Measurements from ENCODE around the gene LYSMD1.
A peak's percentile ranks its signal among the peaks of the same experiment; 100 is the strongest.

LYSMD1 gene

DNA sequence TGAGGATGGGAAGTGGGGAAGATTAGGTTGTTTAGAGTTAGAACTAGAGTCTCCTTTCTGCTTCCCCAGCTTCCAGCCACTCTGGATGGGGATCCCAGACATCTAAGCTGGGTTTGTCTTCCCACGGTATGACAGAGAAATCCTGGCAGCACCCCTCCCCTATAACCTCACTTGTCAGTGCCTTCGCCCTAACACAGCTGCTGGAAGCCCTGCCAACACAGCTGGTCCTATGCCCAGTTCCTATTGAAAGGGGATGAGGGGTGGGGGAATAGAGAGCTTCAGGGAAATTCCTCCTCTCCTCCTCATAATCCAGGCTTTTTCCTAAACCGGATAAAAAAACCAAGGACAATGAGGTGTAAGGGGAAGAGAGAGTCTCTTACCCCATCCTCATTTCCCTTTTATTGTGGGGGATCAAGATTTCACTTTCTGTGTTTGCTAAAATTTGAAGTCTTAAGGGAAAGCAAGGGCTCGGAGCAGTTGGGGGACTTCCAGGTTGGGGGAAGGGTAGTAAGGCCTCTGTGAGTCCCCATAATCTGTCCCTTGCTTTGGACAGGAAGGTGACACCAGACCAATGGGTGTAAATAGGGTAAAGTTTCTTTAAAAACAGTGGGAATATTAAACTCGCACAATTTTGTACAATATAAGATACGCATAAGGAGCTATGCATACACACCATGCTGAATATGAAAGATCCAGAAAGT is 9.5 kb upstream of the LYSMD1 start:
- DNase-seq = no peak

DNA sequence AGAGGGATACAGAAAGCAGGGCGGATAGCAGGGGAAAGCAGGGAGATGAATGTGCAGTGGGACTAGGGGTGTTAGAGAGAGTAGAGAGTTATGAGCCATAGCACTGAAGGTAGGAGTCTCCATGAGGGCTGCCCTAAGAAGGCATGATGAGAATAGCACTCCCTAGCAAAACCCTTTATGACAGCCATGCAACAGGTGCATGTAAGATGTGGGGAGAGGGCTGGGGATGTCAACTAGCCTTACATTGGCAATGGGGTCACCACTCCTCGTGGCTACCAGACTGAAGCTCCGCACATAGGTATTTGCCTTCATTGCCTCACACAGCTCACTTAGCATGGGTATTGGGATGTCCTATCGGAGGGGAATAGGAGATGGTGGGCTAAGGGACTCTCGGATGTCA is 5.5 kb upstream of the LYSMD1 start:
- DNase-seq = no peak

DNA sequence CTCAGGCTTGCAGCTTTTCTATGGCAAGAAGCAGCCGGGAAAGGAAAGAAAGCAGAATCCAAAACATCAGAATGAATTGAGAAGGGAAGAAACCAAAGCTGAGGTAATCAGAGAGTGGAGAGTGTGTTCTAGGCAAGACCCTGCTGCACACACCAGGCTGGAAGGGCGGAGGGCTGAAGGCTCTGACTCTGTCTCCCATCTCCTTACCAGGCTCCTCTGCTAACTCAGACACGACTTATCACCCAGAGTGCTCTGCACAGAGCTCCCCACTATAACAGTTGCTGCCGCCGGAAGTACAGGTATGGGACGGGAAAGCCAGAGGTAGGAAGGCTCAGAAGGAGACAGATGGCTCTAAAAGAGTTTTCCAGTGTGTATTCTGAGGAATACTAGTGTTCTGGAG is 1.4 kb upstream of the LYSMD1 start:
- no peak for DNase-seq

DNA sequence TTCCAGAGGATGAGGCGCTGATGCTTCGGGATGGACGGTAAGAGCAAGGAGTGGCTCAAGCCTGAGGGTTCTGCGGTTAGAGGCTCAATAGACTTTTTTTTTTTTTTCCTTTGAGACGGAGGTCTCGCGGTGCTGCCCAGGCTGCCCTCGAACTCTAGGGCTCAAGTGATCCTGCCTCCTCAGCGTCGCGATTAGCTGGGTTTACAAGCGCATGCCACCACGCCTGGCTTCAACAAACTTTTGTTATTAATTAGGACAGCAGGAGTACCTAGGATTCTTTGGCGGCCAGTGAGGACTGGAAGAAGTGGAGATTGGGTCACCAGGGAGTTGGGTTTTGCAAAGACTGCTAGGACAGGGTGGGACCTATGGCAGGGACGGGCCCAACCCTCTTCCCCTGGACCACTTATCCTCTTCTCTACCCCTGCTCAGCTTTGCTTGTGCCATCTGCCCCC is 829 bp upstream of the LYSMD1 start:
- DNase-seq = no peak

DNA sequence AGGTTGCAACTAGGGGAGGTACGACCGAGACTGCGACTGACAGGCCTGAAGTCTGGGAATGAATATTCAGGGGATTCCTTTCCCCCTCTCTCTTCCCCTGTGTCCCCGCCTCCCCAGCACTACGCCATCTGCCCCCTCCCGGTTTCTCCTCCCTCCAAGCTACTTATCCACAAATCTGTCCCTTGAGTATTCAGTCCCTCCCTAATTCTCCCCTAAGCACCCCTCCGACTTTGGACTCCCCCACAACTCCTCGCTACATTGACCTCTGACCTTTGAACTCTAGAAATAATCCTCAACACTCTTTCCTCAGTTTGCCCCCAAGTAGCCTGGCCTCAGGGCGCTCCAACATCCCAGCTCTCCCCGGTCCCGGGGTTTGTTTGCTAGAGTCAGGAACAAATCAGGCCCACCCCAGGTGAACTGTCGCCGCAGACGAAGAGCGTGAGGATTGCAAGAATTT is 393 bp downstream of the LYSMD1 start:
- DNase-seq = no peak

DNA sequence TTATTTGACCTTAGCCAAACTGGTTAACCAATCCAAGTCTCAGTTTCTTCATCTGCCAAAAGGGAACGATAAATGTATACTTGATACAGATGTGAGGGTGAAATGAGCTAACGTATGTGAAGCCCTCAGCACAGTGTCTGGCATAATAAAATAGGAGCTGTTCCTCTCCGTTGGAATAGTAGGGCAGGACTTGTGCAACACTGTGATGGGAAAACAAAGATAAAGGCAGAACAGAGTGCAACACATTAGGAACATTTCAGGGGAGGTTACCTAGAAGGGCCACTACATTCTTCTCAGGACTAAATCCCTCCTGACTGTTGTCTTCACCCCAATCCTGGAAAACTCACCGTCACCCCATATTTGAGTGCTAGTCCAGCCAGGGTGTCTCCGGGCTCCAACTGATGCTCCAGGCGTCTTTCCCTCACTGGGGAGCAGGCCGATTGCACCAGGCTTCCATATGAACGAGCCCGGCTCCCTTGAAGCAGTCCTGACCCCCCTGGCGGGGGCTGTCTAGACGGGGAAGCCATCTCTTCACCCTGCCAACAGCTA is 896 bp downstream of the LYSMD1 start:
- DNase-seq = no peak

DNA sequence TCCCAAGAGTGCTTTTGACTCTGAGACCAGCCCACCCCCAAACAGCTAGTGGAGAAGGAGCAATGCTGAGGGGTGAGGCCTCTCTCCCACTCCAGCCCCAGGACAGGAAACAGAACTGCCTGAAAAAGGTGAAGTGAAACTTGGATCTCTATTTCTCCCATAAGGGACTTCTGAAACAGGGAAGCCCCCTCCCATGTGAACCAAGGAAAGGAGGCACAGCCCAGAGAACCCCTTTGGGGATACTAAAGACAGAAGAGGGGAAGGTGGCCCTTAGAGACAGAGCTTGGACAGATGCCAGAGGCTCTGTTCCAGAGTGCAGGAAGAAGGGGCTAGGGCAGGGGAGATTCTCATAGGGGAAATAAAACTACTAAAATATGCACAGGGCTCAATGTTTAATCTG is 6.3 kb downstream of the LYSMD1 start:
- DNase-seq = no peak

DNA sequence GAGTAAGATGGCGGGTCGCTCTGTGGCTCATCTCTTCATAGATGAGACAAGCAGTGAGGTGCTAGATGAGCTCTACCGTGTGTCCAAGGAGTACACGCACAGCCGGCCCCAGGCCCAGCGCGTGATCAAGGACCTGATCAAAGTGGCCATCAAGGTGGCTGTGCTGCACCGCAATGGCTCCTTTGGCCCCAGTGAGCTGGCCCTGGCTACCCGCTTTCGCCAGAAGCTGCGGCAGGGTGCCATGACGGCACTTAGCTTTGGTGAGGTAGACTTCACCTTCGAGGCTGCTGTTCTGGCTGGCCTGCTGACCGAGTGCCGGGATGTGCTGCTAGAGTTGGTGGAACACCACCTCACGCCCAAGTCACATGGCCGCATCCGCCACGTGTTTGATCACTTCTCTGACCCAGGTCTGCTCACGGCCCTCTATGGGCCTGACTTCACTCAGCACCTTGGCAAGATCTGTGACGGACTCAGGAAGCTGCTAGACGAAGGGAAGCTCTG is 6.9 kb downstream of the LYSMD1 start:
- no peak for DNase-seq

DNA sequence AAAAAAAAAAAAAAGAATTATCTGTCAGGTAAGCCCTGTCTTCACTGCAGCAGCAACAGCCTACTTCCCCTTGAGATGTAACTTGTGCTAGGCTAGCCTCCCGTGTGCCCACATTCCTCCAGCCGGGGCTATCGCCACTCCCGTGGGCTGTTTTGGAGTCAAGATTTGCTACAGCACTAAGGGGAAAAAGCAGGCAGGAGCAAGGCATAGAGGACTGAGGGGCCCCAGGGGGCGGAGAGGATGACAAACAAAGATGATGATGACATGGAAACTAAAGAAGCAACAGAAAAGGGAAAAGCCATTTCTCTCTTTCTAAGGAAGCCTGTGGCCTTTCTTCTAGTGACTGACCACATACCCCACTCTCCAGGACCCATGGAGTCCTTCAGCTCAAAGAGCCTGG is 7.4 kb downstream of the LYSMD1 start:
- no peak for DNase-seq

DNA sequence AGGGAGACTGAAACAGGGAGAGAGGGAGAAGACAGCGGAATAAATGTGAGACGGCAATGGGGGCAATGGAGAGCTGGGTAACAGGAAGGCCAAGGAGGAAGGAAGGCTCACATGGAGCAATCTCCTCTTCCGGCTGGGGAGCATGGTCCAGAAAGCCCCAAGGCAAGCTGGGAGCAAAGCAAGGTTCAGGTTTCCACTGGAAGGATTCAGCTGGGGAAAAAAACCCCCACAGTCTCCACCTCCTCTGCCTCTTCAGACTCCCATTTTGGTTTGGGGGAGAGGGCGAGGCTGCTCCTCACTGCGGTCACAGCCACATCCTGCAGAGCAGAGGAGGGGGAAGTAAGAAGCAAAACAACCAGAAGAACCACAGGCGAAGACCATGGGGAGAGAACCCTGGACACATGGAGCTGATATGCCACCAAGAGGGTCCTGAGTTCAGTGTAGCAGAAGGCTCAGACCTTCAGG is 8.6 kb downstream of the LYSMD1 start:
- peak in 2 of 4 experiments; percentile 15 to 29 for DNase-seq

DNA sequence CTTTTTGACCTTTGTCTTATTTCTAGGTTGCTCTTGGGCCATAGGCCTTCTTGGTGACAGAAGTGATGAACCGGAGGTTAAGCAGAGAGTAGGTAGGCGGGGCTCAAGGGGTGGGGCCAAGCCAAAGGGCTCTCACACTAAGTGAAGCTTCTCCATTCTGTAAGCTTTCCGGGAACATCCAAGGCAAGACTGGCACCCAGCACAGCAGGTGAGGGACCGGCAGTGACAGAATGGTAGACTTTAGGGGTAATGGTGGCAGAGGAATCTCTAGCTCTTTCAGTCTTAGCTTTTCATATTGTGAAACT is 9.2 kb downstream of the LYSMD1 start, which contains the start of gene TNFAIP8L2:
Gene TNFAIP8L2 (plus strand): TSS at position 135 of the 305 bp plus-strand sequence. CDS start 2,049 bp downstream, outside the sequence.
- peak; percentile 39 to 64 (median 44) for DNase-seq

DNA sequence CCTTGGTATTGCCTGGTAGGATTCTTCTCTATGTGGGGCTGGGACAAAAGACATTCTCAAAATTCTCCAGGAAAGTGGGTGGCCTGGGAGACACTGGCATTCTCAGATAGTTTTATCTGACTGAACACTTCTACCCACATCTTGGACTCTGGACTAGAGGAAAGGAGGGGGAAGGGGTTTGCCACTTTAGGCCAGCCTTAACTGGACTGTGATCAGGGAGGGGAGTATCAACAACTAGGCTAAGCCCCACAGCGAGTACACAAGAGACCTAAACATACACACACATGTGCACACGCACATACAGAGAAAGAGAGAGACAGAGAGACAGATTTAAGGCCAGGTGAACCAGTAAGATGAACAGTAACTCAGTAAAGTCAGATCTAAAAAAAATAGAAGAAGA is 18.0 kb downstream of the LYSMD1 start:
- no peak for DNase-seq

DNA sequence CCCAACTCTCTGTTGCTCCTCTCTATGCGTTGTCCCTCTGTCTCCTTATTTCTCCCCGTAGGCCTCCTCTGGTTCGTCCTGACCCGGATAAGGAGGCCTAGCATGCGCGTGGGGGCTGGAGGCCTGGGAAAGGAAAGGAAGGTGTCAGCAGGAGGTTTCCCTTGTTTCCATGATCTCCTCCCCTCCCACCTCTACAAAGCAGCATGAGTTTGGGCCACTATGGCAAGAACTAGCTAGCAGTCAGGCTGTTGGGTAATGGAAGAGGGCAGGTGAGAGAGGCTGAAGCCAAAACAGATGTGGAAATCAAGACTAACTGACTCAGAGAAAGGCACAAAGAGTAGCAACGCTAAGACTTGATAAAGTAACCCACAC is 18.6 kb downstream of the LYSMD1 start:
- no peak for DNase-seq

DNA sequence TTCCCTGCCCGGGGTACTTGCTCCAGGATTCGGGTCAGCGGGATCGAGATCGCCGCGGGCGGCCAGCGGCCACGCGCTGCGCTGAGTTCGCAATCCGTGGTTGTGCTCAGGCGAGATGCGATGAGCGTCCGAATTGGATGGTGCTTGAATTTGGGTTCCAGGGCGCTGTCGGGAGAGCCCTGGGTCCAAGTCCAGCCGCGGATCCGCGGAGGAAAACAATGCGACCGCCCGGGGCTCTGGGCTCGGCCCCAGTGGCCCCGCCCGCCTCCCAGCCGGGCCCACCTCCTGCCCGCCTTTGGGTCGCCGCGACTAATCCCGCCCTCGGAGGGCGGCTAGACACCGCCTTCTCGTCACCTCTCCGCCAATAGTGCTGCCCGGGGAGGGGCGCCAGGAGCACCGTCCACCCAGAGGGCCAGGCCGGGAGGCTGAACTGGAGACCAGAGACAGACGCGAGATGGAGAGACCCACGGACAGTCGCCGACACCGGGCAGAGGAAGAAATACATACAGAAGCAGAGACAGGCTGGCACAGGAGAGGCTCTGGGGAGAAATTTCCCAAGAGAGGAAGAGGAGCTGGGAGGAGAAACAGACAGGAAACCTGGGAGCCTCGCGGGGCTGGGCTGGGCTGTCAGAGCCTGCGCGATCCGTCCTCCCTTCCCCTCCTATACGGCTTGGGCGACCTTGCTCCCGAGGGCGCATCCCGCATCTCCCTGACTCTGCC is 19.1 kb downstream of the LYSMD1 start, which contains the start of gene SEMA6C:
Gene SEMA6C (minus strand): TSS at position 220 of the 720 bp plus-strand sequence. CDS start 4,010 bp downstream, outside the sequence.
- peak; percentile 65 to 70 (median 68) for DNase-seq

DNA sequence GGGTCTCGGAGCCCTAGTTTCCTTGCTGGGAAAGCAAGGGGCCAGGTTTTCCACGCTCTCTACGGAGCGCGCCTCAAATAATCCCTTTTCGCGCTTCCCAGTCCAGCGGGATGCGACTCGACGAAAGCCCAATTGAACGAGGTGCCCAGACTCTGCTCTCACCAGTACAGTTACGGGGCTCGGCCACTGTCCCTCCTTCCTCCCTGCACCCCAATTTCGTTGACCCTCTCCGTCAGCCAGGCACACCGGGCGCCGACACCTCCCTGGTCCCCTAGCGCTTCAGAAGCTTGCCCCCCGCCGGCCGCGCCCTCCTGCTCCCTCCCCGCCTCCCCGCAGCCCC is 19.7 kb downstream of the LYSMD1 start:
- no peak for DNase-seq

DNA sequence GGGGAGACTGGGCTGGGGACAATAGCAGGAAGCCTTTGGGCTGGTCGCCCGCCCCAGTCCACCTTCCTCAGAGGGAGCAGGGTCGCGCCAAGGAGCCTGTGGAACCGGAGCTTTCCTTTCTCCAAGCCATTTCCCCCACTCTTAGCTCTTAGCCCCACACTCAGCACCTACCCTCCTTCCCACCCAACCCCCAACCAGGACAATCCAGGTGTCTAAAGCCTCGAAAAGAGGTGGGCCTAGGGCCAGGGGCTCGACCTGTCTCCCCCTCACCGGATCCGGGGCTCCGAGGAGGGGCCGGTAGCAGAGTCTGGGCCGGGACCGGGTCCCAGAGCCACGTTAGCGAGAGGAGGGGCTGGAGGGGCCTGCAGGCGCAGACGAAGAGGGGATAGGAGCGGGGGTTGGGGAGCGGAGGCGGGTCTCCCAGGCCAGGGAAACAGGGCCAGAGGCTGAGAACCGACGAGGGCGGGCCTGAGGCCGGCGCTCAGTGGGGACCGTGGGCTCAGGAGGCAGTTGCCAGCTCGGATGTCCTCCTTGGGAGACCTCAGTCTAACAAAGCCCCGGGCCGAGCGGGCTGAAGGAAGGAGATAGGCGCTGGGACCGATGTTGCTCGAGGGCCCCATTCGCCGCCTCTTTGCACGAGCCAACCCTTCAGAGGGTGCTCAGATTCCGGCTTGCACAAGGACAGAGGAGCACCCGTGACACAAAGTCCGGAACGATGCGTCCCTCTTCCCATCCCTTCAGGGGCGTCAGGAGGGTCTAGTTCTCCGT is 20.2 kb downstream of the LYSMD1 start:
- no peak for DNase-seq

DNA sequence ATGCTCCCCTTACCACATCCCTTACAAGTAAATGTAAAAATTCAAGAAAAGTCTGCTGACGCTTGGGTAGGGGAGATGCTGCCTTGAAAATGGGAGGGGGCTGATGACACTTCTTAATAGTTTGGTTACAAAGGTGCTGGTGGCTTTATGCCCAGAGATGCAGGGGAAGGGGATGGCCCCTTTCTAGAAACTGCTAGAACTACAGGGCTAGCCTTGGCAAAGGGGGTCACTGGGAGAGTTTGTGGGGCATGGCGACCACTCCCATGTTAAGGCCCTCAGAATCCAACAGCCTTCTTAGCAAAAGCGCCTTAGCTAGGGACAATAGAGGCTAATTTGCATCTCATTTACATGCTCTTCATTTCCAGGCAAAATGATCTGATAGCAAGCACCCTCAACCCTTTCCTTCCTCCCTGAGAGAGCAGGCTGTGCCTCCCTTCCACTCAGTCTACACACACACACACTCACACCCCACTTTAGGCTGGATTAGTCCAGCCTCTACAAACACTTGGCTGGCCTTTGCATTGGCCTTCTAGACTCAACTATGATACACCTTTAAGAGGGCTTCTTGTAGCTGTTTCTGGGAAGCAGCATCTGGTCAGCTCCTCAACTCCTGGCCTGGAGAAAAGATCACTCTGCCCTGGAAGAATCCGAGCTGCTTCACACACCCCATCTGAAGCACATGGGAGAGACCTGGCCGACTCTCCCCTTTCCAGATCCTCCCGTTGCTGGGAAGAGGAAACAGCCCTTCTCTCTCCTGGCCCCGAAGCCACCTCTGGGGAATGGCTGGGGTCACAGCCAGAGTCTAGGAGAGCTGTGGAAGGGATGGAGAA is 21.0 kb downstream of the LYSMD1 start:
- no peak for DNase-seq

DNA sequence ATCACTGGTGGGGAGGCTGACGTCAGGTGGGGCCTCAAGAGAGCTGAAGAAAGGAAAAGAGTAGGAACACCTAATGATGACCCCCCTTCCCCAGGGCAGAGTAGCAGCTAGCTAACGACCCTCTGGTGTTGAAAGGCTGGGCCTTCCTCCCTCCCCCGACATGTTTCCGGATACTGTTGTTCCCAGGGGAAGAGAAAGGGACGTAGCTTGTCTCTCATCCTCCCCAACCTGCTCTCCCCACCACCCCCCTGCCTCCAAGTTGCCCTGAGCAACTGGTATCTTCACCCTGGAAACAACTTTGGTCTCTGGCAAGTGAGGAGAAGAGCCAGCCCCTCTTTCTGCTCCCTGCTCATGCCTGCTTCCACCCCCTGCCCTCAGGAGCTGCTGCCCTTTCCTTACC is 21.7 kb downstream of the LYSMD1 start:
- DNase-seq = no peak

DNA sequence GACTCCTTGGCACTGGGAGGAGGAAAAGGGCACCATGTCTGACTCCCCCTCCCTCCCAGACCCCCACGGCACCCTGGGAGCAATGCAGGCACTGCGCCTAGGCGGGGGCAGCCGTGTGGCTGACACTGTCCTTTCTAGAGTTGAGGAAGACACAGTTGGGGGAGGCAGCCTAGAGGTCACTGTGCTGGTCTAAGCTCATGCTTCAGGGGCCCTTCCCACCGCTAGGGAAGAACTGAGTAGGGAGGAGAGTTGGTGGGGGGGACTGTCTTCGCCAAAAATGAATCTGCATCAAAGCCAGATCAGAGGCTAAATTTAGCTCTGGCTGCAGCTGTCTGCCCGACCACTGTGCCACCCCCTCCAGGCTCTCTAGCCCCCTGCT is 22.7 kb downstream of the LYSMD1 start:
- DNase-seq = no peak

DNA sequence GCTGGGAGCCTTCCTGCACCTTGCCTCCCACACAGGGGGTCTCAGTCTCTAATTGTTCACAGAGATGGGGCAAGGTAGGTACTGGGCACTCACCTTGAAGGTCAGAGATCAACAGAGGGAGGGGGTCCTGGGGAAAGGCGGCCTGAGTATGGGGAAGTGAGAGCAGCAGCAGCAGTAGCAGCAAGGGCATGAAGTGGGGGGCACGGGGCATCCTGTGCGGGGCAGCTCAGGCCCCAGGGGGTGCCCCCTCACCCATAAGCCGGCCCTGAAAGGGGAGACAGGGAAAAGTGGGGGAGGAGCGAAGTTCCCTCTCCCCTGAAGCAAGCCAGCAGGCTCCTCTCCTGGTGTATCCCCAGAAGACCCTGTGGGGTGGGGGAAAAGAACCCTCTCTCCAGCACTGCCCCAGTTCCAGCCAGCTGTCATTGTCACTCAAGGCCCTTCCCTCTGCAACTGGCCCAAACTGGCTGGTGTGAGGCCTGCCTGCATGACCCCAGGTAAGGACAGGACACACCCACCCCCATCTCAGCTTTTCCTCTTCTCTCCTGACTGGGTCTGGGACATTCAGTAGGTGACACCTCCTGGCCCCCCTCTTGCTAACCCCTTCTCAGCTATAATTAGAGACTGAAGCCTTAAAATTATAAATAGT is 23.2 kb downstream of the LYSMD1 start:
- DNase-seq = no peak

DNA sequence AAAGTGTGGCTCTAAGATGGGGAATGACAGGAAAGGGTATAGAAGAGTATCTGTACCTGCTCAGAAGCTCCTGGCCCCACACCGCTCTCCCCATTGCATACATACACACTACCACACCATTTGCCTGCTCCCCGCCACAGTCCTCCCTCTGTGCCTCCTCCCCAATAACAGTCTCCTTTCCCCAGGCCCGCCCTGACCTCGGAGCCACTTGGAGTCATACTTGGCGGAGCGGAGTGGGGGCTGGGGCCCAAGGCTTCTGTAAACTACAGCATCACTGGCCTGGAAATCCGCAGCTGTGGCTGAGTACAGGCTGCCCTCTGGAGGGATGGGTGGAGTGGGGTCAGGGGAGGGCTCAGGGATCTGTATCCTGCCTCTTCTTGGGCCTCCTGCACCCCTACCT is 27.9 kb downstream of the LYSMD1 start:
- DNase-seq = no peak

Measured in activated CD4-positive, CD25-positive, alpha-beta regulatory T cell (primary cell).